Measurements from ENCODE around the gene SLC35G3.
"Not testable (repeated sequence)": the region's sequence is repeated elsewhere in the genome, so short reads cannot be mapped to it uniquely, and the experiment has no call there.

SLC35G3 gene

DNA sequence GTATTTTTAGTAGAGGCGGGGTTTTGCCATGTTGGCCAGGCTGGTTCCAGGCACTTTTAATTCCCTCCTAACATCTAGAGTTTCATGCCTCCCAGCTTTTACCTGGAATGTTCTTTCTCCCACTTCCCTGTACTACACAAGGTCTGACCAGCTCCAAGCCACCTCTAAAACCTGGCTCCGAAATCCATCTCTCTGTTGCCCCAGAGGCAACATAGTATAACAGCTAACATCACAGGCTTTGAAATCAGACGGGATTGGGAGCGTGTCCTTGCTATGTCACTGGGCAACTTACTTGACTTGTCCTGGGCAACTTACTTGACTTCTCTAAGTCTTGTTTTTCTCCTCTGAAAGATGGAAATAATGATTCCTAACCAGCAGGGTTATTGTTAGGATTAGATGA is 31.4 kb downstream of the SLC35G3 start:
- no peak for DNase-seq

- no peak for DNase-seq
Measured at GRCh38 chr17:35161281-35161761, 32.9 kb downstream of the SLC35G3 start.

DNA sequence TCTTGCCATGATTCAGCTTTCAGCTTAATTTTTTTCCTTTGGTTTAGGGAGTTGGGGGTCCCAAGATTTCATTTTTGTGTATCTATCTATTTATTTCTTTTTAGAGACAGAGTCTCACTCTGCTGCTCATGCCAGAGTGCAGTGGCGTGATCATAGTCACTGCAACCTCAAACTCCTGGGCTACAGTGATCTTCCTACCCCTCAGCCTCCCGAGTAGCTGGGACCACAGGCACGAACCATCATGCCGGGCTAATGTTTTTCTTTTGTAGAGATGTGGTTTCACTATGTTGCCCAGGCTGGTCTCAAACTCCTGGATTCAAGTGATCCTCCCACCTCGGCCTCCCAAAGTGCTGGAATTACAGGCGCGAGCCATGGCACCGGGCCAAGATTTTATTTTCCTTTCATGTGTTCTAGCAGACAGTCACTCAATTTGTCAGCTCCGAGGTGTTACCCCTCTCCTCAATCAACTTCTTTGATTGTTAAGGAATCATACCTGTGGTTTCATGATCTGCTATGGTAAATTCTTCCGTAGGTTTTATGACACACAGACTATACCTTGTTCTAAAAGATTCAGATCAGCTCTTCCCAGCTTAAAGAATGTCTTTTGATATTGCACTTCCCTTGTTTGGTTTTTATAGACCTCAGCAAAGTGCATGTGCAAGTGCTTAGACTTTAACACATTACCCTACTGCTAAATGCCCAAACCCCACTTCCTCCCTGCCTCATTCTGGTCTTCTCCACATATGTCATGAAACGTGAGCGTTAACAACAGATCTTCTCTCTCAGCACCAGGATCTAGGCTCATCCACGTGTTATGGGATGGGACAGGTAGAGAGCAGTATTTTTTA is 33.6 kb downstream of the SLC35G3 start:
- no peak for DNase-seq

GRCh38 chr17:35159940-35160339 is 34.3 kb downstream of the SLC35G3 start:
- DNase-seq: no peak

DNA sequence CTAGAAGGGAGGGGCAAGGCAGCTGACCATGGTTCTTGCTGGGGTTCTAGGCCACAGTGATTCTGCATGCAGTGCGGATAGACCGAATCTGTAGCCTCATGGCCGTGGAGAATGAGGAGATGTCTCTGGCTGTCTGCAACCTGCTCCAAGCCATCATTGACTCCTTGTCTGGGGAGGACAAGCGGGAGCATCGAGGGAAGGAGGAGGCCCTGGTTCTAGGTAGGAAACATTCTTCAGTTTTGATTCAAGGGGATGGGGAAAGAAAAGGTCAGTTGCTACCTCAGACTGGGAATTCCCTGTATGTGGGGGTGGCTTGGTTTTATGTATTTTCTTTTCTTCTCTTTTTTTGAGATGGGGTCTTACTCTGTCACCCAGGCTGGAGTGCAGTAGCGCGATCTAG is 38.9 kb downstream of the SLC35G3 start:
- DNase-seq: no peak

- no peak for DNase-seq
Measured at GRCh38 chr17:35154196-35155165, 39.7 kb downstream of the SLC35G3 start.

GRCh38 chr17:35152421-35153140 is 41.6 kb downstream of the SLC35G3 start:
- no peak for DNase-seq

GRCh38 chr17:35151080-35151479 is 43.1 kb downstream of the SLC35G3 start:
- DNase-seq: not testable (repeated sequence)

DNA sequence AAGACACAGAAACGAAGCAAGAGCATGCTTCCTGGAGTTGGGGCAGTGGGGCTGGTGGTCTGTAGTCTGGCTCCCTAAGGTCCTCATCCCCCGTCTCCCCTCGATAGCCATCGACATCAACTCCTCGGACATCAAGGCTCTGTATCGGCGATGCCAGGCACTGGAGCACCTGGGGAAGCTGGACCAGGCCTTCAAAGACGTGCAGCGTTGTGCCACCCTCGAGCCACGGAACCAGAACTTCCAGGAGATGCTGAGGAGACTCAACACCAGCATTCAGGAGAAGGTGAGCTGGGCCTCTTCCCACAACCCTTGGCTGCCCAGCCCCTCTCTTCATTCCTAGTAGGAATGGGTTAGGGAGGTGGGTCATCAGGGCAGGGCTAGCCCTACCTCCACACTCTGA is 44.3 kb downstream of the SLC35G3 start:
- DNase-seq: no peak

DNA sequence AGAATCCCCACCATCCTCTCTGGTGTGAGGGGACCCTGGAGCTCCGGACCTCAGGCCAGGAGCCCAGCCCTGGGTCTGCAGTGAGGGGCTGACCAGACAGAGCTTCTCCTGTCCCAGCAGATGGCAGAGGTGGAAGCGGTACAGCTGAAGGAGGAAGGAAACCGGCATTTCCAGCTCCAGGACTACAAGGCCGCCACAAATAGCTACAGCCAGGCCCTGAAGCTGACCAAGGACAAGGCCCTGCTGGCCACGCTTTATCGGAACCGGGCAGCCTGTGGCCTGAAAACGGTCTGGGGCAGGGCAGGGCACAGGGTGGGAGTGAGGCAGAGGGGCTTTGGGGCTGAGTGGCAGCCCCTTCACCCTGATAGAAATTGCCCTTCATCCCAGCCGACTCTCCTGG is 46.0 kb downstream of the SLC35G3 start:
- DNase-seq: no peak

DNA sequence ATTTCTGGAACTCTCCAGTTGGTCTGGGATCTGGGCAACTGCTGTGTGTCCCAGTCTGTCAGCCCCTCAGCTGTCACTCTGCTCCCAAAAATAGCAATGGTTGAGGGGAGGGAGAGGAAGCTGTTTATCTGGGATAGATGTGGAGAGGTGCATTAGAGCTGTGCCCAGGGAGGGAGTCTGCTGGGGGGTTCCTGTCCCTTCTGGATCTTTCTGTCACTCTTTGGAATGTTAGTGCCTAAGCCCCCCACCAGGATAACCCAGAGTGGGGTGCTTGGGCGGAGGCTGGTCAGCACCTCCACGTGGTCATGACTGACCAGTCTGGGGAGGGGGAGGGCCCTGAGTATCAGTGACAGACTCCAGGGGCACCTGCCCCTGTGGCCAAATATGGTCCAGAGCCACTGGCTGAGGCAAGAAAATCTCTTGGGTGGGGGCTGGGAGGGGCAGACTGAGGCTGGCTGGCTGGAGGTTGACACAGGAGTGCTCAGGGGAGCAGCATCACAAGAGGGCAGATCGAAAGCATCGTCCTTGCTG is 46.8 kb downstream of the SLC35G3 start, which contains the start of gene UNC45B:
Gene UNC45B (plus strand): TSS at position 443 of the 531 bp plus-strand sequence. CDS start 447 bp downstream, outside the sequence.
- no peak for DNase-seq

GRCh38 chr17:35146214-35146833 is 47.9 kb downstream of the SLC35G3 start:
- no peak for DNase-seq

DNA sequence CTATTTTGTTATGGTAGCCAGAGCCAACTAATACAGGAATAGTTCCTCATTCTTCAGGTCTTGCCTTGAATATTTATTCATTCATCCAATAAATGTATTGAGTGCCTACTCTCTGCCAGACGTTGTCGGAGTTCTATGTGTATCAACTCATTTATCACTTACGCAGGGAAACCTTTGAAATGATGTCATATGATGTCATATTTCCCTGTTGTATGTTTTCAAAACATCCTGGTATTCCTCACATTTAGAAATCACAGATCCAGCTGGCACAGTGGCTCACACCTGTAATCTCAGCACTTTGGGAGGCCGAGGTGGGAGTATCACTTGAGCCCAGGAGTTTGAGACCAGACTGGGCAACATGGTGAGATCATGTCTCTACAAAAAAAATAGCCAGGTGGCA is 49.4 kb downstream of the SLC35G3 start:
- no peak for DNase-seq
